Caco-2 (cell line): Measurements from ENCODE around the gene STK24. TPM values are rescaled to one million over a fixed set of nuclear protein-coding genes. Genes with fewer than 3 reads are reported as not detected.

Source experiments
- BruUV-seq: library from RNA; stranded (reverse); fragments of 400-500 nt; replicated peaks from 2 replicates; lab custom pipeline; 2021; lab: Mats Ljungman, UMichigan
- CTCF ChIA-PET: fragments of 300-600 bp; sonication (Branson Sonifier 250); formaldehyde crosslinking; loops from one replicate; lab custom pipeline; 2022; ENCODE audit warnings: antibody characterized with exemption; lab: Charles Lee
- POLR2A ChIA-PET: fragments of 300-600 bp; sonication (Branson Sonifier 250); formaldehyde crosslinking; loops from one replicate; lab custom pipeline; 2022; ENCODE audit warnings: antibody characterized with exemption; lab: Charles Lee
- DNase-seq, 2 experiments: peaks; one replicate each; pipeline versions ENCODE4 v3.0.0 to v3.0.0-alpha.2; 2020 to 2022
- H3K27me3 ChIP-seq: replicated peaks from 2 replicates; pipeline ENCODE4 v1.6.0; 2011; ENCODE audit warnings: low read length; ENCODE audit not compliant: control insufficient read depth, insufficient read depth
- H3K36me3 ChIP-seq: 2 replicates; pipeline ENCODE4 v1.5.1; 2011; ENCODE audit warnings: low read length; ENCODE audit not compliant: control insufficient read depth, insufficient read depth
- H3K4me1 ChIP-seq: fragments of 250-450 bp; sonication (Bioruptor Pico); 2 replicates; pipeline ENCODE4 v1.5.1; 2020; ENCODE audit warnings: mild to moderate bottlenecking
- H3K4me3 ChIP-seq: 2 replicates; pipeline ENCODE4 v1.5.1; 2011; ENCODE audit warnings: low read depth, mild to moderate bottlenecking, control low read depth, low read length
- H3K9me3 ChIP-seq: fragments of 250-450 bp; sonication (Bioruptor Pico); 2 replicates; pipeline ENCODE4 v1.5.1; 2020; ENCODE audit warnings: mild to moderate bottlenecking, moderate library complexity
- H3K27ac Mint-ChIP-seq: one replicate; pipeline ENCODE4 v1.8.0; 2022; ENCODE audit warnings: mixed read lengths; ENCODE audit not compliant: unreplicated experiment
- H3K27me3 Mint-ChIP-seq: one replicate; pipeline ENCODE4 v1.8.0; 2022; ENCODE audit warnings: mixed read lengths; ENCODE audit not compliant: insufficient read depth, unreplicated experiment
- H3K36me3 Mint-ChIP-seq: one replicate; pipeline ENCODE4 v1.8.0; 2022; ENCODE audit warnings: mild to moderate bottlenecking, mixed read lengths; ENCODE audit not compliant: insufficient read depth, unreplicated experiment
- H3K4me1 Mint-ChIP-seq: one replicate; pipeline ENCODE4 v1.8.0; 2022; ENCODE audit warnings: low read depth, mixed read lengths; ENCODE audit not compliant: unreplicated experiment
- H3K4me3 Mint-ChIP-seq: one replicate; pipeline ENCODE4 v1.8.0; 2022; ENCODE audit warnings: mild to moderate bottlenecking, moderate library complexity, mixed read lengths; ENCODE audit not compliant: unreplicated experiment
- H3K9me3 Mint-ChIP-seq: one replicate; pipeline ENCODE4 v1.8.0; 2022; ENCODE audit warnings: mixed read lengths; ENCODE audit not compliant: unreplicated experiment
- intact Hi-C: fragments of 100-400 bp; cut with micrococcal nuclease; formaldehyde crosslinking; loops from one replicate; pipeline ENCODE4 v1.10.0; 2022; ENCODE audit not compliant: unreplicated experiment
- total RNA-seq: library from RNA; stranded (reverse); gene quantifications from 2 replicates; pipeline ENCODE4 v1.2.3, GENCODE V29; 2022
- TF ChIP-seq, protein P1 (sequence below), 2 experiments: fragments of 200-600 bp in 1 of 2; IDR thresholded peaks; 1 replicate in 1 of 2; 2 replicates in 1 of 2; pipeline versions ENCODE4 v1.5.1 to v1.8.0; 2011 to 2022; ENCODE audit warnings: antibody characterized with exemption in 1 of 2, control low read depth in 1 of 2, inconsistent platforms in 1 of 2, low read depth in 1 of 2, low read length in 1 of 2, mild to moderate bottlenecking in 1 of 2, moderate library complexity in 1 of 2; ENCODE audit not compliant: insufficient read depth in 1 of 2, severe bottlenecking in 1 of 2, unreplicated experiment in 1 of 2

The STK24 gene
- total RNA-seq, 1 experiment from 2014 or later: 253 TPM

DNA sequence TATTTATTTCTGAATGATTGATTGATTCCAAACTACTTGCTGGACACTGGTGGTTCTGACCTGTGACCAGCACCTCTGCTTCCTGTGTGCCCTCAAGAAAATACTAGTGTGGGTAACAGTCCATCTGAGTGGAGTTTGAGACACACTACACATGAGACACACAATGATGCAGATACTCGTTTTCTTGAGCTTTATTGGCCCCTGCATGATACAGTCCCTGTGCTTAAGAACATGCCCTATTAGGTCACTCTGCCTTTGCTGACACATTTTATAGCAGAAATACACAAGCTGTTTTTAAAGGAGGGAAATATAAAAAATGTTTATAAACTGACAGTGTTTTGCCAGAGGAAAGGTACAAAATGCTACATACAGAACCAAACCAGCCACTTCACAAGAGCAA lies 126.9 kb downstream of the STK24 start:
- POLR2A ChIA-PET: no interaction called here
- Histone ChIP-seq H3K4me1 (no peaks in the 10 kb centered on the region), H3K4me3 (no peak overlapping the region), H3K9me3 (no peaks in the 10 kb centered on the region), H3K36me3 (peaks cover 3% of the 10 kb centered on the region), H3K27me3 (no peaks in the 10 kb centered on the region)
- Mint-ChIP-seq H3K27ac (no peak overlapping the region), H3K4me3 (no peak overlapping the region), H3K9me3 (no peaks in the 10 kb centered on the region), H3K36me3 (peaks cover 99% of the 10 kb centered on the region), H3K4me1 (peaks cover 11% of the 10 kb centered on the region), H3K27me3 (no peaks in the 10 kb centered on the region)
- intact Hi-C loops: no loop called here
- CTCF ChIA-PET: interaction anchor here (1.5 kb wide), 1 partner anchor 223 kb away, joined by 6 read pairs; no protein-coding TSS in a partner anchor
- TF ChIP-seq, protein P1, sequence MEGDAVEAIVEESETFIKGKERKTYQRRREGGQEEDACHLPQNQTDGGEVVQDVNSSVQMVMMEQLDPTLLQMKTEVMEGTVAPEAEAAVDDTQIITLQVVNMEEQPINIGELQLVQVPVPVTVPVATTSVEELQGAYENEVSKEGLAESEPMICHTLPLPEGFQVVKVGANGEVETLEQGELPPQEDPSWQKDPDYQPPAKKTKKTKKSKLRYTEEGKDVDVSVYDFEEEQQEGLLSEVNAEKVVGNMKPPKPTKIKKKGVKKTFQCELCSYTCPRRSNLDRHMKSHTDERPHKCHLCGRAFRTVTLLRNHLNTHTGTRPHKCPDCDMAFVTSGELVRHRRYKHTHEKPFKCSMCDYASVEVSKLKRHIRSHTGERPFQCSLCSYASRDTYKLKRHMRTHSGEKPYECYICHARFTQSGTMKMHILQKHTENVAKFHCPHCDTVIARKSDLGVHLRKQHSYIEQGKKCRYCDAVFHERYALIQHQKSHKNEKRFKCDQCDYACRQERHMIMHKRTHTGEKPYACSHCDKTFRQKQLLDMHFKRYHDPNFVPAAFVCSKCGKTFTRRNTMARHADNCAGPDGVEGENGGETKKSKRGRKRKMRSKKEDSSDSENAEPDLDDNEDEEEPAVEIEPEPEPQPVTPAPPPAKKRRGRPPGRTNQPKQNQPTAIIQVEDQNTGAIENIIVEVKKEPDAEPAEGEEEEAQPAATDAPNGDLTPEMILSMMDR (IDR thresholded peaks at IDR 0.05; ENCODE audit: insufficient read depth in 1 of 2, low read depth in 1 of 2, low read length in 1 of 2, severe bottlenecking in 1 of 2, unreplicated experiment in 1 of 2): no peak
- BruUV-seq: no TSS peak
- DNase-seq: no peak

DNA sequence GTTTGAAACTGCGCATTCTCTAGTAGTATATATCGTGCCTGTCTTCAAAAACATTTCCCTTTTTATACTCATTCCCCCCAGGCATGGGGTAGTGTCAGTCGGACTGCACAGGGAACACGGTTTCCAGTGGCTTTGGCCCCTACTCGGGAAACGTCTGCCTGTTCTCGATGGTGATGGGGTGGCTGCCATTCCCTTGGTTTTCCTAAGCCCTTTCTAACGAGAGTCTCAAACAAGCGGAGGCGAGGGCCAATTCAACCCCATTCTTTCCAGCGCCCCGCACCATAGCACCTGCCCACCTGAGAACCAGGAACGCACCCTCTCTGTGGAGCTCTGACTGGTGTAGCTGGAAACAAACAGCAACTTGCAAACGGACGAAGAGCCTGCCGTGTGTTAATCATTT lies 127.6 kb downstream of the STK24 start:
- no TSS peak for BruUV-seq
- DNase-seq: no peak
- ChIA-PET CTCF (interaction anchor here (0.6 kb wide), 1 partner anchor 108 kb away, joined by 7 read pairs; no protein-coding TSS in a partner anchor), POLR2A (no interaction called here)
- Mint-ChIP-seq H3K9me3 (no peaks in the 10 kb centered on the region), H3K36me3 (peaks cover 99% of the 10 kb centered on the region), H3K4me1 (peaks cover 13% of the 10 kb centered on the region), H3K27me3 (no peaks in the 10 kb centered on the region), H3K27ac (no peak overlapping the region), H3K4me3 (no peak overlapping the region)
- intact Hi-C loops: loop anchor here (5.0 kb wide), 2 partner anchors 417 to 597 kb away; no protein-coding TSS in a partner anchor
- H3K36me3 ChIP-seq: peaks cover 5% of the 10 kb centered on the region
- H3K9me3 ChIP-seq: no peaks in the 10 kb centered on the region
- H3K4me1 ChIP-seq: no peaks in the 10 kb centered on the region
- no peak overlapping the region for H3K4me3 ChIP-seq
- TF ChIP-seq, protein P1 (IDR thresholded peaks at IDR 0.05; ENCODE audit: insufficient read depth in 1 of 2, low read depth in 1 of 2, low read length in 1 of 2, severe bottlenecking in 1 of 2, unreplicated experiment in 1 of 2): no peak
- no peaks in the 10 kb centered on the region for H3K27me3 ChIP-seq

DNA sequence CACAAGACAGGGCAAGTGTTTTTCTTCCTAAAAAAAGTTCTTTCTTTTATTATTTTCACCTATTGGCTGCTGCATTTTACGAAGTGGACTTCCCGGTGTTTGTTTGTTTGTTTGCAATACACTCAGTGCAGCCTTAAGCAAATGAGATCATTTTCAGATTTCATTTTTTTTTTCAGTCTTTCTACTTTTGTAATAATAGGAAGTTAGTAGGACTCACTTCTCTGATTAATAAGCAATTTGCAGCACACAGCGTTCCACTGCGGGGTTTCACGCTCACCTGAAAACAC lies 128.3 kb downstream of the STK24 start:
- intact Hi-C loops: loop anchor here (5.0 kb wide), 2 partner anchors 416 to 596 kb away; no protein-coding TSS in a partner anchor
- TF ChIP-seq, protein P1 (IDR thresholded peaks at IDR 0.05; ENCODE audit: insufficient read depth in 1 of 2, low read depth in 1 of 2, low read length in 1 of 2, severe bottlenecking in 1 of 2, unreplicated experiment in 1 of 2): no peak
- no TSS peak for BruUV-seq
- H3K4me3 ChIP-seq: no peak overlapping the region
- Mint-ChIP-seq H3K4me1 (peaks cover 20% of the 10 kb centered on the region), H3K9me3 (no peaks in the 10 kb centered on the region), H3K27me3 (no peaks in the 10 kb centered on the region), H3K4me3 (no peak overlapping the region), H3K36me3 (peaks cover 100% of the 10 kb centered on the region), H3K27ac (peak overlapping the region; percentile 33)
- H3K36me3 ChIP-seq: peaks cover 5% of the 10 kb centered on the region
- CTCF ChIA-PET: no interaction called here
- H3K9me3 ChIP-seq: no peaks in the 10 kb centered on the region
- POLR2A ChIA-PET: no interaction called here
- H3K4me1 ChIP-seq: no peaks in the 10 kb centered on the region
- H3K27me3 ChIP-seq: no peaks in the 10 kb centered on the region
- DNase-seq: no peak
